H9 (cell line): Measurements from ENCODE around the gene ARHGAP15. TPM values are rescaled to one million over a fixed set of nuclear protein-coding genes. Genes with fewer than 3 reads are reported as not detected.

ENCODE experiments used
- DNase-seq: peaks from one replicate; pipeline ENCODE4 v3.0.0-alpha.2; 2017
- H2AFZ ChIP-seq: one replicate; pipeline ENCODE4 v1.6.1; 2013; ENCODE audit warnings: mild to moderate bottlenecking, low read length, control low read depth, moderate library complexity
- H2AK5ac ChIP-seq: 2 replicates; pipeline ENCODE4 v1.6.1; 2013; ENCODE audit warnings: low read length, control low read depth, mixed read lengths; ENCODE audit not compliant: insufficient read length
- H2BK120ac ChIP-seq: one replicate; pipeline ENCODE4 v1.6.1; 2013; ENCODE audit warnings: low read depth, mild to moderate bottlenecking, low read length, control low read depth, inconsistent platforms; ENCODE audit not compliant: poor library complexity, severe bottlenecking
- H2BK12ac ChIP-seq: 2 replicates; pipeline ENCODE4 v1.6.1; 2013; ENCODE audit warnings: low read length, control low read depth, mixed read lengths, low read depth; ENCODE audit not compliant: insufficient read length
- H2BK15ac ChIP-seq: 2 replicates; pipeline ENCODE4 v1.6.1; 2013; ENCODE audit warnings: low read depth, low read length, control low read depth
- H2BK20ac ChIP-seq: one replicate; pipeline ENCODE4 v1.6.1; 2013; ENCODE audit warnings: low read depth, mild to moderate bottlenecking, low read length, control low read depth, inconsistent platforms; ENCODE audit not compliant: poor library complexity, severe bottlenecking
- H2BK5ac ChIP-seq: 2 replicates; pipeline ENCODE4 v1.6.1; 2013; ENCODE audit warnings: low read length, control low read depth, mixed read lengths; ENCODE audit not compliant: insufficient read length
- H3K14ac ChIP-seq: 2 replicates; pipeline ENCODE4 v1.6.1; 2013; ENCODE audit warnings: low read length, control low read depth; ENCODE audit not compliant: insufficient read depth
- H3K18ac ChIP-seq: 2 replicates; pipeline ENCODE4 v1.6.1; 2013; ENCODE audit warnings: low read depth, mild to moderate bottlenecking, mixed read lengths, low read length, control low read depth; ENCODE audit not compliant: insufficient read length
- H3K23ac ChIP-seq: 2 replicates; pipeline ENCODE4 v1.6.1; 2013; ENCODE audit warnings: low read length, control low read depth, mixed read lengths, low read depth; ENCODE audit not compliant: insufficient read length
- H3K23me2 ChIP-seq: 2 replicates; pipeline ENCODE4 v1.6.1; 2013; ENCODE audit warnings: low read depth, mild to moderate bottlenecking, mixed read lengths, low read length, control low read depth; ENCODE audit not compliant: insufficient read length, poor library complexity, severe bottlenecking
- H3K27ac ChIP-seq: 2 replicates; pipeline ENCODE4 v1.5.1; 2013; ENCODE audit warnings: low read length, control low read depth, mixed read lengths, low read depth; ENCODE audit not compliant: insufficient read length
- H3K27me3 ChIP-seq: 2 replicates; pipeline ENCODE4 v1.6.1; 2013; ENCODE audit warnings: low read length, control low read depth, inconsistent platforms; ENCODE audit not compliant: insufficient read depth
- H3K4ac ChIP-seq: 2 replicates; pipeline ENCODE4 v1.6.1; 2013; ENCODE audit warnings: low read depth, mild to moderate bottlenecking, control low read depth, inconsistent platforms, low read length, moderate library complexity
- H3K4me1 ChIP-seq: 2 replicates; pipeline ENCODE4 v1.6.1; 2013; ENCODE audit warnings: low read length, control low read depth, inconsistent platforms; ENCODE audit not compliant: insufficient read depth
- H3K4me2 ChIP-seq: 2 replicates; pipeline ENCODE4 v1.6.1; 2013; ENCODE audit warnings: low read length, control low read depth, mixed read lengths; ENCODE audit not compliant: insufficient read length, insufficient read depth
- H3K56ac ChIP-seq: 2 replicates; pipeline ENCODE4 v1.6.1; 2013; ENCODE audit warnings: low read depth, mild to moderate bottlenecking, mixed read lengths, low read length, control low read depth; ENCODE audit not compliant: insufficient read length
- H3K79me1 ChIP-seq: 2 replicates; pipeline ENCODE4 v1.6.1; 2013; ENCODE audit warnings: low read depth, mild to moderate bottlenecking, moderate library complexity, low read length, control low read depth, inconsistent platforms; ENCODE audit not compliant: insufficient read depth, poor library complexity, severe bottlenecking
- H3K79me2 ChIP-seq: 2 replicates; pipeline ENCODE4 v1.6.1; 2013; ENCODE audit warnings: low read length, control low read depth, inconsistent platforms; ENCODE audit not compliant: insufficient read depth
- H3K9ac ChIP-seq: 2 replicates; pipeline ENCODE4 v1.6.1; 2013; ENCODE audit warnings: low read length, control low read depth, mixed read lengths; ENCODE audit not compliant: insufficient read length; ENCODE audit errors: extremely low read depth
- H3K9me3 ChIP-seq: one replicate; pipeline ENCODE4 v1.6.1; 2013; ENCODE audit warnings: low read depth, low read length, inconsistent platforms; ENCODE audit not compliant: control insufficient read depth
- H3T11ph ChIP-seq: one replicate; pipeline ENCODE4 v1.6.1; 2013; ENCODE audit warnings: mild to moderate bottlenecking, low read length, control low read depth, inconsistent platforms
- H4K20me1 ChIP-seq: one replicate; pipeline ENCODE4 v1.6.1; 2013; ENCODE audit not compliant: control insufficient read depth, insufficient read length, insufficient read depth
- H4K5ac ChIP-seq: 2 replicates; pipeline ENCODE4 v1.6.1; 2013; ENCODE audit warnings: low read depth, mild to moderate bottlenecking, mixed read lengths, low read length, control low read depth; ENCODE audit not compliant: insufficient read length
- H4K8ac ChIP-seq: replicated peaks from 2 replicates; pipeline ENCODE4 v1.6.1; 2013; ENCODE audit warnings: low read length, control low read depth, mixed read lengths, low read depth; ENCODE audit not compliant: insufficient read length
- H4K91ac ChIP-seq: 2 replicates; pipeline ENCODE4 v1.6.1; 2013; ENCODE audit warnings: low read depth, mild to moderate bottlenecking, moderate library complexity, mixed read lengths, low read length, control low read depth; ENCODE audit not compliant: insufficient read length
- H3K27ac Mint-ChIP-seq, 3 experiments: 2 replicates in 2 of 3; 3 replicates in 1 of 3; pipeline ENCODE4 v1.8.0; 2020 to 2021; ENCODE audit warnings: mixed read lengths in 3 of 3, mild to moderate bottlenecking in 1 of 3, moderate library complexity in 1 of 3
- H3K27me3 Mint-ChIP-seq: 2 replicates; pipeline ENCODE4 v1.8.0; 2021; ENCODE audit warnings: low read depth, mild to moderate bottlenecking, moderate library complexity, mixed read lengths
- H3K36me3 Mint-ChIP-seq, 3 experiments: 2 replicates in 2 of 3; 3 replicates in 1 of 3; pipeline ENCODE4 v1.8.0; 2020 to 2021; ENCODE audit warnings: low read depth in 3 of 3, mixed read lengths in 3 of 3; ENCODE audit not compliant: insufficient read depth in 1 of 3
- H3K4me1 Mint-ChIP-seq, 2 experiments: 2 replicates each; pipeline ENCODE4 v1.8.0; 2020; ENCODE audit warnings: mixed read lengths in 2 of 2
- H3K4me3 Mint-ChIP-seq, 2 experiments: 2 replicates in 1 of 2; 3 replicates in 1 of 2; pipeline ENCODE4 v1.8.0; 2020 to 2021; ENCODE audit warnings: mild to moderate bottlenecking in 2 of 2, mixed read lengths in 2 of 2, moderate library complexity in 1 of 2
- H3K9me3 Mint-ChIP-seq, 2 experiments: 2 replicates in 1 of 2; 3 replicates in 1 of 2; pipeline ENCODE4 v1.8.0; 2020; ENCODE audit warnings: mild to moderate bottlenecking in 2 of 2, mixed read lengths in 2 of 2, moderate library complexity in 1 of 2
- WGBS: extraction: QIAGEN DNeasy Blood & Tissue Kit; methylation state at CpG from one replicate; pipeline ENCODE4 v1.1.7; 2013; ENCODE audit warnings: missing lambda C conversion rate, low lambda C conversion rate, mixed read lengths; ENCODE audit not compliant: insufficient read length; ENCODE audit errors: extremely low coverage; 5-methylcytosine and 5-hydroxymethylcytosine counted together
- total RNA-seq: library from RNA; stranded (reverse); gene quantifications from 2 replicates; pipeline ENCODE4 v1.2.1, GENCODE V29; 2021
- TF ChIP-seq, protein P1 (sequence below): fragments of 200-600 bp; sonication (generic); conservative IDR thresholded peaks from 3 replicates; pipeline ENCODE4 v1.8.0; 2021; ENCODE audit warnings: antibody characterized with exemption, mild to moderate bottlenecking

Gene ARHGAP15
- total RNA-seq, 1 experiment from 2014 or later = not detected

DNA sequence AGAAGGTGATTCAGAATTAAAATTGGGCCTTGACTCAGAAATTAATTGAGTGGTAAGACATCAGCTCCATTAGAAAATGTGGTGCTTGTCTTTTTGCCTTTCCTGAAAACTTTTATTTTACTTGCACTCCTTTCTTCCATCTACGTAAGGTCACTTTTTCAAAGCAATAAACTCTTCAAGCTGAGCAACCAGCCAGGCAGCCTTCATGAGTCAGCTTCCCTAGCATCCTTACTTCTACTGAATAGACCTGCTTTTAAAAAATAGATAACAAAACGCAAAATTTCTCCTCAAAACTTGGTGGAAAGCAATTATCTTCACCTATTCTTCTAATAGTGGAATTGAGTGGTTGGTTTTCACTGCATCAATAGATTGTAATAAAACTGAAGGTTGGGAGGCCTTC is 504.2 kb downstream of the ARHGAP15 start:
- Histone ChIP-seq H3K14ac (no peak overlapping the region), H2BK120ac (no peak overlapping the region), H3K9ac (no peak overlapping the region), H2BK15ac (no peak overlapping the region), H3T11ph (no peak overlapping the region), H3K27ac (no peak overlapping the region), H3K23me2 (no peaks in the 10 kb centered on the region), H4K8ac (no peak overlapping the region), H3K4ac (no peak overlapping the region), H3K23ac (no peak overlapping the region), H3K79me1 (no peaks in the 10 kb centered on the region), H3K56ac (no peak overlapping the region), H2AK5ac (no peak overlapping the region), H3K4me1 (no peaks in the 10 kb centered on the region), H3K9me3 (no peaks in the 10 kb centered on the region), H4K91ac (no peak overlapping the region), H3K4me2 (no peak overlapping the region), H3K27me3 (no peaks in the 10 kb centered on the region), H3K18ac (no peak overlapping the region), H2BK5ac (no peak overlapping the region), H2BK20ac (no peak overlapping the region), H4K20me1 (no peaks in the 10 kb centered on the region), H4K5ac (no peak overlapping the region), H2AFZ (no peak overlapping the region), H2BK12ac (no peak overlapping the region), H3K79me2 (no peaks in the 10 kb centered on the region)
- Mint-ChIP-seq H3K4me3 (no peak overlapping the region), H3K4me1 (no peaks in the 10 kb centered on the region), H3K27me3 (no peaks in the 10 kb centered on the region), H3K27ac (no peak overlapping the region), H3K9me3 (peaks cover 4% of the 10 kb centered on the region in 2 experiments; a peak in 4 of 5 replicates), H3K36me3 (peaks cover 2 to 12% (median 4%) of the 10 kb centered on the region in 3 experiments; a peak in 4 of 7 replicates)
- TF ChIP-seq, protein P1, sequence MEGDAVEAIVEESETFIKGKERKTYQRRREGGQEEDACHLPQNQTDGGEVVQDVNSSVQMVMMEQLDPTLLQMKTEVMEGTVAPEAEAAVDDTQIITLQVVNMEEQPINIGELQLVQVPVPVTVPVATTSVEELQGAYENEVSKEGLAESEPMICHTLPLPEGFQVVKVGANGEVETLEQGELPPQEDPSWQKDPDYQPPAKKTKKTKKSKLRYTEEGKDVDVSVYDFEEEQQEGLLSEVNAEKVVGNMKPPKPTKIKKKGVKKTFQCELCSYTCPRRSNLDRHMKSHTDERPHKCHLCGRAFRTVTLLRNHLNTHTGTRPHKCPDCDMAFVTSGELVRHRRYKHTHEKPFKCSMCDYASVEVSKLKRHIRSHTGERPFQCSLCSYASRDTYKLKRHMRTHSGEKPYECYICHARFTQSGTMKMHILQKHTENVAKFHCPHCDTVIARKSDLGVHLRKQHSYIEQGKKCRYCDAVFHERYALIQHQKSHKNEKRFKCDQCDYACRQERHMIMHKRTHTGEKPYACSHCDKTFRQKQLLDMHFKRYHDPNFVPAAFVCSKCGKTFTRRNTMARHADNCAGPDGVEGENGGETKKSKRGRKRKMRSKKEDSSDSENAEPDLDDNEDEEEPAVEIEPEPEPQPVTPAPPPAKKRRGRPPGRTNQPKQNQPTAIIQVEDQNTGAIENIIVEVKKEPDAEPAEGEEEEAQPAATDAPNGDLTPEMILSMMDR = no peak
- no CpG with 5 or more reads among the region's 2 CpGs for WGBS
- DNase-seq = no peak
